Colon (tissue), 2 donors: ENCODE data around the gene STK4.

Source experiments
- FAIRE-seq: peaks from 2 replicates; lab custom pipeline; 2012; peaks lifted over from hg19 to GRCh38; lab: Jason Lieb, UNC
- donor health status: control.
- donor health status: control.

STK4 gene

GRCh38 chr20:45114465-45115385, 148.4 kb downstream of the STK4 start, which contains the start of gene WFDC5:
TSS of gene WFDC5 (minus strand) at chr20:45115174. CDS start at chr20:45115083, 91 bp downstream.
- FAIRE-seq: no peak

GRCh38 chr20:45115386-45115774, 149.1 kb downstream of the STK4 start:
- FAIRE-seq: no peak

- no peak for FAIRE-seq
Observed at GRCh38 chr20:45115829-45116228, 149.5 kb downstream of the STK4 start.

GRCh38 chr20:45117581-45117980, 151.3 kb downstream of the STK4 start:
- no peak for FAIRE-seq

GRCh38 chr20:45118028-45118427, 151.7 kb downstream of the STK4 start:
- no peak for FAIRE-seq

GRCh38 chr20:45119556-45120266, 153.4 kb downstream of the STK4 start:
- FAIRE-seq: no peak

- FAIRE-seq: no peak
Observed at GRCh38 chr20:45121388-45121787, 155.1 kb downstream of the STK4 start.

GRCh38 chr20:45124365-45124764, 158.1 kb downstream of the STK4 start, which contains the start of gene WFDC12:
TSS of gene WFDC12 (minus strand) at chr20:45124465. CDS start at chr20:45124447, 18 bp downstream.
- no peak for FAIRE-seq

- FAIRE-seq: no peak
Observed at GRCh38 chr20:45128099-45128498, 161.8 kb downstream of the STK4 start.
